ENCODE measurements around the gene THADA. TPM values are rescaled to one million over a fixed set of nuclear protein-coding genes. Genes with fewer than 3 reads are reported as not detected.

THADA gene
- total and polyA plus RNA-seq, 2 donors (not counting 1 experiment from before 2014, with no cell fraction given) = 9.2 to 36.2 TPM

DNA sequence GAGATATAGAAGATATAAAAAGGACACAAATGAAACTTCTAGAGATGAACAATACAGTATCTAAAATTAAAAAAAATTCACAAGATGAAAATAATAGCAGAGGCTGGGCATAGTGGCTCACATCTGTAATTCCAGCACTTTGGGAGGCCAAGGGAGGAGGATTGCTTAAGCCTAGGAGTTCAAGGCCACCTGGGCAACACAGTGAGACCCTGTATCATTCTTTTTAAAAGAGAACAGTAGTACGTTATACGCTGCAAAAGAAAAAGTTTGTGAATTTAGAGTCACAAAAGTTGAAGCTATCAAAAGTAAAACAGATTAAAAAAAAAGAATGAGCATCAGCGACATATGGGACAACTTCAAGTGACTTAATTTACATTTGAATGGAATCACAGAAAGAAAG is 287.9 kb downstream of the THADA start:
- Histone ChIP-seq H3K27ac (ENCODE audit: insufficient read depth, low read length) (no peak overlapping the region), H3K4me3 (replicated peaks in 1 of 4; ENCODE audit: control extremely low read depth in 1 of 4, insufficient read depth in 1 of 4, low read depth in 3 of 4, low read length in 4 of 4) (no peak overlapping the region), H3K36me3 (ENCODE audit: control insufficient read depth, insufficient read depth, low read length) (no peaks in the 10 kb centered on the region), H2AFZ (ENCODE audit: low read length) (no peak overlapping the region), H3K9ac (ENCODE audit: insufficient read depth, low read length) (no peak overlapping the region), H3K27me3 (ENCODE audit: control insufficient read depth, insufficient read depth, low read length) (no peaks in the 10 kb centered on the region), H3K9me3 (ENCODE audit: control insufficient read depth, insufficient read depth, low read depth, low read length) (no peaks in the 10 kb centered on the region), H3K4me1 (ENCODE audit: control insufficient read depth, extremely low read depth, insufficient read depth, low read length) (peaks cover 3% of the 10 kb centered on the region), H4K20me1 (ENCODE audit: control insufficient read depth, extremely low read depth, insufficient read depth, low read length) (no peaks in the 10 kb centered on the region), H3K79me2 (ENCODE audit: control insufficient read depth, insufficient read depth, low read length) (no peaks in the 10 kb centered on the region), H3K4me2 (ENCODE audit: extremely low read depth, insufficient read depth, low read length) (no peak overlapping the region)
- TF ChIP-seq, protein P1, sequence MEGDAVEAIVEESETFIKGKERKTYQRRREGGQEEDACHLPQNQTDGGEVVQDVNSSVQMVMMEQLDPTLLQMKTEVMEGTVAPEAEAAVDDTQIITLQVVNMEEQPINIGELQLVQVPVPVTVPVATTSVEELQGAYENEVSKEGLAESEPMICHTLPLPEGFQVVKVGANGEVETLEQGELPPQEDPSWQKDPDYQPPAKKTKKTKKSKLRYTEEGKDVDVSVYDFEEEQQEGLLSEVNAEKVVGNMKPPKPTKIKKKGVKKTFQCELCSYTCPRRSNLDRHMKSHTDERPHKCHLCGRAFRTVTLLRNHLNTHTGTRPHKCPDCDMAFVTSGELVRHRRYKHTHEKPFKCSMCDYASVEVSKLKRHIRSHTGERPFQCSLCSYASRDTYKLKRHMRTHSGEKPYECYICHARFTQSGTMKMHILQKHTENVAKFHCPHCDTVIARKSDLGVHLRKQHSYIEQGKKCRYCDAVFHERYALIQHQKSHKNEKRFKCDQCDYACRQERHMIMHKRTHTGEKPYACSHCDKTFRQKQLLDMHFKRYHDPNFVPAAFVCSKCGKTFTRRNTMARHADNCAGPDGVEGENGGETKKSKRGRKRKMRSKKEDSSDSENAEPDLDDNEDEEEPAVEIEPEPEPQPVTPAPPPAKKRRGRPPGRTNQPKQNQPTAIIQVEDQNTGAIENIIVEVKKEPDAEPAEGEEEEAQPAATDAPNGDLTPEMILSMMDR (conservative IDR thresholded peaks at IDR 0.05 in 1 of 2, IDR thresholded peaks at IDR 0.05 in 1 of 2; ENCODE audit: low read depth in 1 of 2, low read length in 2 of 2) = no peak
- no peak for TF ChIP-seq EZH2 (IDR thresholded peaks at IDR 0.05; ENCODE audit: low read length, missing control alignments)
- DNase-seq (ENCODE audit: low read depth in 2 of 2) = no peak

DNA sequence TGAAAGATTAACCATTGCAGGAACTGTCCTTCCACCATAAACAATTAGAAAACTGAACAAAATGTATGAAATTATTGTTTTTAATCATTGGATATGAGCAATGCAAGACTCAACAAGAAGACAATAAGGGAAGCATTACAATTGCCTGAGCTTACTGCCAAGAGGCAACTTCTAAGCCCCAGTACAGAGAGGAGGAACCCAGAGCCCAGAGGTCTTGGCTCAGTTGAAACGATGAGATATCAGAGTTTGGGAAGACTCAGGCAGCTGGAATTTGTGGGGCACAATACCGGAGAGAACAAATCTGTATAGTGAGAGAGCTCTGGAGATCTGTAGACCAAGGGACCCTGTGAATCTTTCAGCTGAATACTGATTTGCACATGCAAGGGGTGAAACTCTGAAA is 288.8 kb downstream of the THADA start:
- H3K9ac ChIP-seq (ENCODE audit: insufficient read depth, low read length) = no peak overlapping the region
- no peaks in the 10 kb centered on the region for H3K36me3 ChIP-seq (ENCODE audit: control insufficient read depth, insufficient read depth, low read length)
- H2AFZ ChIP-seq (ENCODE audit: low read length) = no peak overlapping the region
- no peak overlapping the region for H3K4me2 ChIP-seq (ENCODE audit: extremely low read depth, insufficient read depth, low read length)
- H4K20me1 ChIP-seq (ENCODE audit: control insufficient read depth, extremely low read depth, insufficient read depth, low read length) = no peaks in the 10 kb centered on the region
- H3K27me3 ChIP-seq (ENCODE audit: control insufficient read depth, insufficient read depth, low read length) = no peaks in the 10 kb centered on the region
- no peak for DNase-seq (ENCODE audit: low read depth in 2 of 2)
- no peak overlapping the region for H3K4me3 ChIP-seq (replicated peaks in 1 of 4; ENCODE audit: control extremely low read depth in 1 of 4, insufficient read depth in 1 of 4, low read depth in 3 of 4, low read length in 4 of 4)
- no peaks in the 10 kb centered on the region for H3K4me1 ChIP-seq (ENCODE audit: control insufficient read depth, extremely low read depth, insufficient read depth, low read length)
- TF ChIP-seq EZH2 (IDR thresholded peaks at IDR 0.05; ENCODE audit: low read length, missing control alignments) = no peak
- TF ChIP-seq, protein P1 (conservative IDR thresholded peaks at IDR 0.05 in 1 of 2, IDR thresholded peaks at IDR 0.05 in 1 of 2; ENCODE audit: low read depth in 1 of 2, low read length in 2 of 2) = no peak
- no peak overlapping the region for H3K27ac ChIP-seq (ENCODE audit: insufficient read depth, low read length)
- no peaks in the 10 kb centered on the region for H3K79me2 ChIP-seq (ENCODE audit: control insufficient read depth, insufficient read depth, low read length)
- no peaks in the 10 kb centered on the region for H3K9me3 ChIP-seq (ENCODE audit: control insufficient read depth, insufficient read depth, low read depth, low read length)

DNA sequence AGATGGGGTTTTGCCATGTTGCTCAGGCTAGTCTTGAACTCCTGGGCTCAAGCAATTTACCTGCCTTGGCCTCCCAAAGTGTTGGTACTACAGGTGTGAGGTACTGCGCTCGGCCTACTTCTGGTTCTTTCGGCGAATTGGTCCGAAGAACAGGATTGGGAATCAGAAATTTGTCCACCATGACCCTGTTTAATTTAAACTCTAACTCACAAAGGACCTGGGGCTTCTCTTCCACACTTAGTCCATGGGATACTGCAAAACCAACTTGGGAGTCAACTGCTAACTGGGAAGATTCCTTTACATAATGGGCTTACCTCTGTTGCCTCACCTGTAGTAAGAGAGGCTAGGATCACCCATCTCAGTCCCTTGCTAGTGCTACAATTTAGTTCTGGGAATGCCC is 289.6 kb downstream of the THADA start:
- H3K27me3 ChIP-seq (ENCODE audit: control insufficient read depth, insufficient read depth, low read length) = no peaks in the 10 kb centered on the region
- no peak overlapping the region for H3K4me3 ChIP-seq (replicated peaks in 1 of 4; ENCODE audit: control extremely low read depth in 1 of 4, insufficient read depth in 1 of 4, low read depth in 3 of 4, low read length in 4 of 4)
- H3K27ac ChIP-seq (ENCODE audit: insufficient read depth, low read length) = no peak overlapping the region
- H2AFZ ChIP-seq (ENCODE audit: low read length) = no peak overlapping the region
- H3K36me3 ChIP-seq (ENCODE audit: control insufficient read depth, insufficient read depth, low read length) = no peaks in the 10 kb centered on the region
- no peak overlapping the region for H3K4me2 ChIP-seq (ENCODE audit: extremely low read depth, insufficient read depth, low read length)
- DNase-seq (ENCODE audit: low read depth in 2 of 2) = no peak
- no peak overlapping the region for H3K9ac ChIP-seq (ENCODE audit: insufficient read depth, low read length)
- TF ChIP-seq EZH2 (IDR thresholded peaks at IDR 0.05; ENCODE audit: low read length, missing control alignments) = no peak
- TF ChIP-seq, protein P1 (conservative IDR thresholded peaks at IDR 0.05 in 1 of 2, IDR thresholded peaks at IDR 0.05 in 1 of 2; ENCODE audit: low read depth in 1 of 2, low read length in 2 of 2) = no peak
- H3K9me3 ChIP-seq (ENCODE audit: control insufficient read depth, insufficient read depth, low read depth, low read length) = no peaks in the 10 kb centered on the region
- H3K79me2 ChIP-seq (ENCODE audit: control insufficient read depth, insufficient read depth, low read length) = no peaks in the 10 kb centered on the region
- no peaks in the 10 kb centered on the region for H4K20me1 ChIP-seq (ENCODE audit: control insufficient read depth, extremely low read depth, insufficient read depth, low read length)
- H3K4me1 ChIP-seq (ENCODE audit: control insufficient read depth, extremely low read depth, insufficient read depth, low read length) = no peaks in the 10 kb centered on the region
